ENCODE measurements around the gene NAA35. TPM values are rescaled to one million over a fixed set of nuclear protein-coding genes. Genes with fewer than 3 reads are reported as not detected.
A peak's percentile ranks its signal among the peaks of the same experiment; 100 is the strongest.
"Not testable (repeated sequence)": the region's sequence is repeated elsewhere in the genome, so short reads cannot be mapped to it uniquely, and the experiment has no call there.

The NAA35 gene
- total and polyA plus RNA-seq, 2 experiments from 2014 or later, result 19.7 to 22.0 TPM

DNA sequence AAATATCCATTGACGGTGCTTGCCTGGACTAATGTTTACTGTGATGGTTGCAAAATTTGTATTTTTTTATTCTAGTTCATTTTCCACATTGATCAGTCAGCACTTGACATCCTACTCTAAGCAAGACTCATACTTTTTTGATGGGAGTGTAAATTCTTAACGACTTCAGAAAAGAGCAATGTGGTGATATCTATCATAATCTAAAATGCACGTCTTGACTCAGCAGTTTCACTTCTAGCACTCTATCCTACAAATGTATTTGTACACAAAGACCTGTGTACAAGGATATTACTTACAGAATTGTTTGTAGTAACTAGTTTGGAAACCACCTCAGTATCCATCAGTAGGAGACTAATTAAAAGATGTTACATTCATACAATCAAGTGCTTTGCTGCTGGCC is 24.0 kb downstream of the NAA35 start:
- TF ChIP-seq EZH2phosphoT487 (IDR thresholded peaks at IDR 0.05; ENCODE audit: insufficient read depth, low read depth) (no peak), EZH2 (IDR thresholded peaks at IDR 0.05; ENCODE audit: insufficient read depth, poor library complexity, severe bottlenecking) (no peak)
- WGBS, 2 experiments (ENCODE audit: low coverage in 1 of 2, low lambda C conversion rate in 2 of 2, missing lambda C conversion rate in 2 of 2), result 87 to 92% methylated on average over 3 of the region's 3 CpGs
- H2AFZ ChIP-seq, result no peak overlapping the region
- no peaks in the 10 kb centered on the region for H3K9me3 ChIP-seq (ENCODE audit: low read depth)
- H3K36me3 ChIP-seq (ENCODE audit: low read depth), result peaks cover 42% of the 10 kb centered on the region; the same call in 1 of the 2 replicates
- no peak overlapping the region for H3K4me3 ChIP-seq
- no peaks in the 10 kb centered on the region for H3K4me1 ChIP-seq (ENCODE audit: insufficient read depth)
- H3K27me3 ChIP-seq (replicated peaks; ENCODE audit: insufficient read depth), result no peaks in the 10 kb centered on the region
- H3K4me2 ChIP-seq (ENCODE audit: unreplicated experiment), result no peak overlapping the region
- no peak for DNase-seq
- no peaks in the 10 kb centered on the region for H3K9me2 ChIP-seq (ENCODE audit: insufficient read depth)
- H3K9ac ChIP-seq, result no peak overlapping the region
- H3F3A ChIP-seq (ENCODE audit: insufficient read depth), result no peaks in the 10 kb centered on the region
- in situ Hi-C loops (cut with MboI), result no loop called here
- peaks cover 23% of the 10 kb centered on the region for H3K79me2 ChIP-seq (ENCODE audit: insufficient read depth)
- no peaks in the 10 kb centered on the region for H4K20me1 ChIP-seq (ENCODE audit: insufficient read depth)
- no peak overlapping the region for H3K27ac ChIP-seq

- H3K9me2 ChIP-seq (ENCODE audit: insufficient read depth), result no peaks in the 10 kb centered on the region
- no peak for DNase-seq
- H3K27me3 ChIP-seq (replicated peaks; ENCODE audit: insufficient read depth), result no peaks in the 10 kb centered on the region
- no peaks in the 10 kb centered on the region for H3F3A ChIP-seq (ENCODE audit: insufficient read depth)
- no peak overlapping the region for H3K9ac ChIP-seq
- H3K4me3 ChIP-seq, result no peak overlapping the region
- H3K27ac ChIP-seq, result no peak overlapping the region
- peaks cover 47% of the 10 kb centered on the region for H3K36me3 ChIP-seq (ENCODE audit: low read depth)
- TF ChIP-seq EZH2 (IDR thresholded peaks at IDR 0.05; ENCODE audit: insufficient read depth, poor library complexity, severe bottlenecking) (no peak), EZH2phosphoT487 (IDR thresholded peaks at IDR 0.05; ENCODE audit: insufficient read depth, low read depth) (no peak)
- 100% methylated on average over 1 of the region's 1 CpG for WGBS, 2 experiments (ENCODE audit: low coverage in 1 of 2, low lambda C conversion rate in 2 of 2, missing lambda C conversion rate in 2 of 2)
- no peaks in the 10 kb centered on the region for H4K20me1 ChIP-seq (ENCODE audit: insufficient read depth)
- H3K9me3 ChIP-seq (ENCODE audit: low read depth), result no peaks in the 10 kb centered on the region
- no peaks in the 10 kb centered on the region for H3K4me1 ChIP-seq (ENCODE audit: insufficient read depth)
- H2AFZ ChIP-seq, result no peak overlapping the region
- in situ Hi-C loops (cut with MboI), result no loop called here
- H3K4me2 ChIP-seq (ENCODE audit: unreplicated experiment), result no peak overlapping the region
- H3K79me2 ChIP-seq (ENCODE audit: insufficient read depth), result peaks cover 27% of the 10 kb centered on the region; the same call in 1 of the 2 replicates
These were observed 28.8 kb downstream of the NAA35 start for GRCh38 chr9:85969727-85970126.

DNA sequence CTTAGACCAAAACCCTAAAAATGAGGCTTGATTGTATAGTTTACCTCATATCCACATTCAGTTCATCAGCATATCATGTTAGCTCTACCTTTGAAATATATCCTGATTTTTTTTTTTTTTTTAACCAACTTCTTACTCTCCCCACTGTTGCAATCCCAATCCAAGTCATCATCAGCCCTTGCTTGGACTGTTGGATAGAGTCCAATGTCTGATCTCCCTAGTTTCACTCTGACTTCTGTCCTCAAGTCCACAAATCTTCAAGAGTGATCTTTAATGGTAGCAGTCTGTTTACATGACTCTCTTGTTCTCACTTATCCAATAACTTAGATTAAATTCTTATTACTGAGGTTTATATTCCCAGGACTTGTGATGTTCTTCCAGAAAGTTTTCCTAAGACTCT is 30.8 kb downstream of the NAA35 start:
- peaks cover 19% of the 10 kb centered on the region; the same call in 1 of the 2 replicates for H3K79me2 ChIP-seq (ENCODE audit: insufficient read depth)
- TF ChIP-seq EZH2 (IDR thresholded peaks at IDR 0.05; ENCODE audit: insufficient read depth, poor library complexity, severe bottlenecking) (no peak), EZH2phosphoT487 (IDR thresholded peaks at IDR 0.05; ENCODE audit: insufficient read depth, low read depth) (no peak)
- no peak overlapping the region for H2AFZ ChIP-seq
- no peak overlapping the region for H3K27ac ChIP-seq
- H3F3A ChIP-seq (ENCODE audit: insufficient read depth), result no peaks in the 10 kb centered on the region
- no peaks in the 10 kb centered on the region for H4K20me1 ChIP-seq (ENCODE audit: insufficient read depth)
- no peaks in the 10 kb centered on the region for H3K4me1 ChIP-seq (ENCODE audit: insufficient read depth)
- no peaks in the 10 kb centered on the region for H3K9me3 ChIP-seq (ENCODE audit: low read depth)
- no peak overlapping the region for H3K4me2 ChIP-seq (ENCODE audit: unreplicated experiment)
- no peaks in the 10 kb centered on the region for H3K27me3 ChIP-seq (replicated peaks; ENCODE audit: insufficient read depth)
- DNase-seq, result peak; percentile 13
- peaks cover 55% of the 10 kb centered on the region for H3K36me3 ChIP-seq (ENCODE audit: low read depth)
- no peaks in the 10 kb centered on the region for H3K9me2 ChIP-seq (ENCODE audit: insufficient read depth)
- no peak overlapping the region for H3K9ac ChIP-seq
- no peak overlapping the region for H3K4me3 ChIP-seq
- in situ Hi-C loops (cut with MboI), result no loop called here

DNA sequence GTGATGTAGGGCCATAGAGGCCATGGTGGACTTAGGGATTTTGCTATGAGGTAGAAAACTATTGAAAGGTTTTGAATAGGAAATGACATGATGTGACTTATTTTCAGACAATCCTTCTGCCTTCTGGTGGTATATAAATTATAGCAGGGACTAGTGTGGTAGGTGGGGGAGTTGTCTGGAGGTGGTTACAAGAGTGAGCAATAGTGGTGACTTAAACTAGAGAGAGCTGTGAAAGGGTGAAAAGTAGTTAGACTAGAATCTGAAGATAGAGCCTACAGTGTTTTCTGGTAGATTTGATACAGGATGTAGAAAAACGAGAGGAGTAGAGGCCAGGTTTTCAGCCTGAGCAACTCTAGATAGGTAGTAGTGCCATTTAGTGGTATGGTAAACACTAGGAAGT is 32.3 kb downstream of the NAA35 start:
- no peak for DNase-seq
- H3K9me2 ChIP-seq (ENCODE audit: insufficient read depth), result no peaks in the 10 kb centered on the region
- peaks cover 12% of the 10 kb centered on the region; the same call in 1 of the 2 replicates for H3K79me2 ChIP-seq (ENCODE audit: insufficient read depth)
- no peaks in the 10 kb centered on the region for H4K20me1 ChIP-seq (ENCODE audit: insufficient read depth)
- 92 to 97% methylated on average over 1 of the region's 1 CpG for WGBS, 2 experiments (ENCODE audit: low coverage in 1 of 2, low lambda C conversion rate in 2 of 2, missing lambda C conversion rate in 2 of 2)
- H2AFZ ChIP-seq, result no peak overlapping the region
- H3K9ac ChIP-seq, result no peak overlapping the region
- H3K27me3 ChIP-seq (replicated peaks; ENCODE audit: insufficient read depth), result no peaks in the 10 kb centered on the region
- H3F3A ChIP-seq (ENCODE audit: insufficient read depth), result no peaks in the 10 kb centered on the region
- no peaks in the 10 kb centered on the region for H3K9me3 ChIP-seq (ENCODE audit: low read depth)
- no peak overlapping the region for H3K4me2 ChIP-seq (ENCODE audit: unreplicated experiment)
- H3K27ac ChIP-seq, result no peak overlapping the region
- in situ Hi-C loops (cut with MboI), result no loop called here
- H3K36me3 ChIP-seq (ENCODE audit: low read depth), result peaks cover 68% of the 10 kb centered on the region
- H3K4me1 ChIP-seq (ENCODE audit: insufficient read depth), result no peaks in the 10 kb centered on the region
- no peak for TF ChIP-seq EZH2 (IDR thresholded peaks at IDR 0.05; ENCODE audit: insufficient read depth, poor library complexity, severe bottlenecking)
- no peak for TF ChIP-seq EZH2phosphoT487 (IDR thresholded peaks at IDR 0.05; ENCODE audit: insufficient read depth, low read depth)
- H3K4me3 ChIP-seq, result no peak overlapping the region

GRCh38 chr9:85974055-85974547 is 33.2 kb downstream of the NAA35 start:
- H3K27me3 ChIP-seq (replicated peaks; ENCODE audit: insufficient read depth); H3K4me3 ChIP-seq; DNase-seq; H2AFZ ChIP-seq; H3K9me3 ChIP-seq (ENCODE audit: low read depth); H3K9me2 ChIP-seq (ENCODE audit: insufficient read depth); H3K4me2 ChIP-seq (ENCODE audit: unreplicated experiment); H3F3A ChIP-seq (ENCODE audit: insufficient read depth); H3K4me1 ChIP-seq (ENCODE audit: insufficient read depth); in situ Hi-C loops (cut with MboI); H4K20me1 ChIP-seq (ENCODE audit: insufficient read depth); H3K27ac ChIP-seq; H3K9ac ChIP-seq: not testable (repeated sequence)
- 95 to 98% methylated on average over 5 of the region's 5 CpGs for WGBS, 2 experiments (ENCODE audit: low coverage in 1 of 2, low lambda C conversion rate in 2 of 2, missing lambda C conversion rate in 2 of 2)
- H3K79me2 ChIP-seq (ENCODE audit: insufficient read depth), result peaks cover 12% of the 10 kb centered on the region; the same call in 1 of the 2 replicates
- H3K36me3 ChIP-seq (ENCODE audit: low read depth), result peaks cover 69% of the 10 kb centered on the region

Measured in GM23248 (cell line).